Tibial nerve (tissue), 4 donors: ENCODE measurements around the gene NEDD4L. TPM values are rescaled to one million over a fixed set of nuclear protein-coding genes. Genes with fewer than 3 reads are reported as not detected.

Experiments used
- DNase-seq, 2 donors: peaks; one replicate each; pipeline ENCODE4 v3.0.0-alpha.2; 2019; ENCODE audit warnings: low spot score in 2 of 2
- H3K27ac ChIP-seq, 4 donors: fragments of 200-600 bp; sonication (generic) in 3 of 4; one replicate each; pipeline ENCODE4 v1.5.1; 2017 to 2019; ENCODE audit warnings: mild to moderate bottlenecking in 1 of 4
- H3K27me3 ChIP-seq, 2 donors: fragments of 200-600 bp; sonication (generic) in 1 of 2; one replicate each; pipeline versions ENCODE4 v1.5.1 to v1.6.0; 2017 to 2019
- H3K36me3 ChIP-seq, 3 donors: fragments of 200-600 bp; sonication (generic); one replicate each; pipeline ENCODE4 v1.5.1; 2018 to 2019
- H3K4me1 ChIP-seq, 4 donors: fragments of 200-600 bp; sonication (generic) in 3 of 4; one replicate each; pipeline ENCODE4 v1.5.1; 2017 to 2019
- H3K4me3 ChIP-seq, 4 donors: fragments of 200-600 bp; sonication (generic) in 3 of 4; one replicate each; pipeline ENCODE4 v1.5.1; 2017 to 2019; ENCODE audit warnings: mild to moderate bottlenecking in 1 of 4, moderate library complexity in 1 of 4
- H3K9me3 ChIP-seq, 4 donors: fragments of 200-600 bp; sonication (generic) in 3 of 4; one replicate each; pipeline ENCODE4 v1.5.1; 2017 to 2019
- EP300 ChIP-seq, 2 donors: sonication (generic); formaldehyde crosslinking; IDR thresholded peaks; one replicate each; pipeline ENCODE4 v1.6.1; 2017; ENCODE audit warnings: antibody characterized with exemption in 2 of 2, mild to moderate bottlenecking in 1 of 2
- POLR2A ChIP-seq, 2 donors: fragments of 450-650 bp; IDR thresholded peaks; one replicate each; pipeline ENCODE4 v1.6.1; 2017; ENCODE audit warnings: antibody characterized with exemption in 2 of 2, mild to moderate bottlenecking in 2 of 2, moderate library complexity in 2 of 2
- WGBS, 2 donors: methylation state at CpG; one replicate each; pipeline ENCODE4 v1.1.5; 2018; 5-methylcytosine and 5-hydroxymethylcytosine counted together
- total RNA-seq, 4 donors: library from RNA; depleted of rRNA; stranded (reverse); fragments of >200 nt; gene quantifications; one replicate each; pipeline ENCODE4 v1.1.0, GENCODE V29; 2016
- TF ChIP-seq, protein P1 (sequence below), 5 experiments: fragments of 200-600 bp in 3 of 5; fragments of 450-650 bp in 2 of 5; sonication (generic) in 3 of 5; IDR thresholded peaks; one replicate each; pipeline ENCODE4 v1.5.1; 2016 to 2019; ENCODE audit warnings: antibody characterized with exemption in 5 of 5, mild to moderate bottlenecking in 3 of 5, moderate library complexity in 2 of 5

Gene NEDD4L
- total RNA-seq, 4 donors from 2014 or later, result 15.3 to 59.9 (median 26.8) TPM

DNA sequence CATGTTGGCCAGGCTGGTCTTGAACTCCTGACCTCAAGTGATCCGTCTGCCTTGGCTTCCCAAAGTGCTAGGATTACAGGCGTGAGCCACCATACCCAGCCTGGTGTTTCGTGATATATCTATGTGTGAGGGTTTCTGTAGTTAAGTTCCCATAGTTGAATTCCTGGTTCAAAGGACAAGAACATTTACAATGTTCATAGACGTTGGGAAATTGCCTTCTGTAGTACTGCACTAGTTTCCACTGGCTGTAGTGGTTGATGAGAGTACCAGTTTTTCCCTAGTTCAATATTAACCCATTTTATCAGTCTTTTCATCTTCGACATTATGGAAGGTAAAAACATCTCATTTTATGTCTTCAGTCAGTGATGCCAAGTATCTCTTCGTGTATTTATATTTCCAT is 171.0 kb downstream of the NEDD4L start:
- 81 to 82% methylated on average over 6 of the region's 6 CpGs for WGBS, 2 donors

DNA sequence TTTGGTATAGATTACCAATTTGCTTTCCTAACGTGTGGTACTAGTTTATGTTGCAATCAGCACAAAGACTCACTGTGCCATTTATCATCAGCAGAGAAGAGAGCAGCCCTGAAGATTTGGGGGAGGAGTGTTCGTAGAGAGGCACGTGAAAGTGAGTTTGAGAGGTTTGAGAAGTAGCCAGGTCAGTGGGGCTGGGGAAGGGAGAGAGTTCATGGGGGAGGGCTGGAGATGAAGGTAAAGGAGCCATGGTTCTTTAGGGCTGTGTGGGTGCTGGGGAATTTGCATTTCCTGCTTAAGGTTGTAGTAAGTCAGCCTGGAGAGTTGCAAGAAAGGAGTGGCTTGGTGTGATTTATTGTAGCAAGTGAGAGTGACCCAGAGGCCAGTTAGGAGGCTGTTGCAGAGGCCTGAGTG is 172.1 kb downstream of the NEDD4L start:
- 67 to 71% methylated on average over 3 of the region's 3 CpGs for WGBS, 2 donors
- Histone ChIP-seq H3K4me3 (no peak overlapping the region), H3K27me3 (no peaks in the 10 kb centered on the region), H3K36me3 (no peaks in the 10 kb centered on the region), H3K9me3 (no peaks in the 10 kb centered on the region), H3K27ac (no peak overlapping the region), H3K4me1 (peaks cover 0 to 19% (median 0%) of the 10 kb centered on the region in 4 donors)
- DNase-seq, result no peak
- TF ChIP-seq EP300 (IDR thresholded peaks at IDR 0.05), result no peak
- TF ChIP-seq, protein P1, sequence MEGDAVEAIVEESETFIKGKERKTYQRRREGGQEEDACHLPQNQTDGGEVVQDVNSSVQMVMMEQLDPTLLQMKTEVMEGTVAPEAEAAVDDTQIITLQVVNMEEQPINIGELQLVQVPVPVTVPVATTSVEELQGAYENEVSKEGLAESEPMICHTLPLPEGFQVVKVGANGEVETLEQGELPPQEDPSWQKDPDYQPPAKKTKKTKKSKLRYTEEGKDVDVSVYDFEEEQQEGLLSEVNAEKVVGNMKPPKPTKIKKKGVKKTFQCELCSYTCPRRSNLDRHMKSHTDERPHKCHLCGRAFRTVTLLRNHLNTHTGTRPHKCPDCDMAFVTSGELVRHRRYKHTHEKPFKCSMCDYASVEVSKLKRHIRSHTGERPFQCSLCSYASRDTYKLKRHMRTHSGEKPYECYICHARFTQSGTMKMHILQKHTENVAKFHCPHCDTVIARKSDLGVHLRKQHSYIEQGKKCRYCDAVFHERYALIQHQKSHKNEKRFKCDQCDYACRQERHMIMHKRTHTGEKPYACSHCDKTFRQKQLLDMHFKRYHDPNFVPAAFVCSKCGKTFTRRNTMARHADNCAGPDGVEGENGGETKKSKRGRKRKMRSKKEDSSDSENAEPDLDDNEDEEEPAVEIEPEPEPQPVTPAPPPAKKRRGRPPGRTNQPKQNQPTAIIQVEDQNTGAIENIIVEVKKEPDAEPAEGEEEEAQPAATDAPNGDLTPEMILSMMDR (IDR thresholded peaks at IDR 0.05), result no peak
- TF ChIP-seq POLR2A (IDR thresholded peaks at IDR 0.05), result no peak

More for the DNA sequence above, 171.0 kb downstream of the NEDD4L start:
- H3K4me3 ChIP-seq, result no peak overlapping the region
- no peak for TF ChIP-seq POLR2A (IDR thresholded peaks at IDR 0.05)
- TF ChIP-seq, protein P1 (IDR thresholded peaks at IDR 0.05), result no peak
- TF ChIP-seq EP300 (IDR thresholded peaks at IDR 0.05), result no peak
- H3K4me1 ChIP-seq, result peaks cover 0 to 19% (median 0%) of the 10 kb centered on the region in 4 donors
- H3K27me3 ChIP-seq, result no peaks in the 10 kb centered on the region
- no peaks in the 10 kb centered on the region for H3K9me3 ChIP-seq
- no peak for DNase-seq
- H3K27ac ChIP-seq, result no peak overlapping the region
- no peaks in the 10 kb centered on the region for H3K36me3 ChIP-seq

DNA sequence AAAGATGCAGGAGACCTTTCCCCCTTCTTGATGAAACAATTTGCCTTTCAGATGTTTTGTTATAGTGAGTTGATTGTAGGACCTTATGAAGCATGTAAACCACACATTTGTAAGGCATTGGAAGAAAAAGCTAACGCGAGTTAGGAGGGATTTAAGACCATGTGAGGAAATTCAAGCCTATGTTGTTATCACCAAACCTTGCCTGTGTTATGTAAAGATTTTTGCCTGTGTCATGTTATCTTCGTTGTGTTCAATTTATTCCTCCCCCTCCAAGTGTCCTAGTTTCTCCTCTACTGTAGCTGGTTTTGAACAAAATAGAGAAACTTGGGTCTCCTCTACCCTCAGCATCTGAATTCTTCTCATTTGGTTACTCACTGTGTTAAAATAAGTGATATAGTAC is 173.0 kb downstream of the NEDD4L start:
- no peak overlapping the region for H3K27ac ChIP-seq
- 75 to 81% methylated on average over 3 of the region's 3 CpGs for WGBS, 2 donors

DNA sequence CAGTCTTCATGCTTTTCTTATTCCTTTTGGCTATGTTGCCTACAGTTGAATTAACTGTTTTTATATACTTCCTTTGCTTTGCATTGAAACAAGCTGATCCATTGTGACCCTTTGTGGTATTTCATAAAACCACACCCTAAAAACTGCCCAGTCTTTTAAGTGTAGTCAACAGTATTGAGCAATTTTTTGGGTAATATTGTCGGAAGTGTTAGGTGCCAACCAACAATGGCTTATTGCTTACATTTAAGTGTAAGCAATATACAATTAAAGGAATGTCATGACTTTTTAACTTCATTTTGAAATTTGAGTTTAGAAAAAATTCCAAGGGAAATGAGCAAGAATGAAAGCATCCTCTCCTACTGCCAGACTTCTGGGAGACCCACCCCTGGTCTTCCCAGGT is 174.1 kb downstream of the NEDD4L start:
- TF ChIP-seq EP300 (IDR thresholded peaks at IDR 0.05) (no peak), POLR2A (IDR thresholded peaks at IDR 0.05) (no peak)
- TF ChIP-seq, protein P1 (IDR thresholded peaks at IDR 0.05), result no peak
- Histone ChIP-seq H3K4me1 (peaks cover 0 to 28% (median 3%) of the 10 kb centered on the region in 4 donors), H3K36me3 (no peaks in the 10 kb centered on the region), H3K27me3 (no peaks in the 10 kb centered on the region), H3K4me3 (no peak overlapping the region), H3K9me3 (no peaks in the 10 kb centered on the region), H3K27ac (no peak overlapping the region)
- no peak for DNase-seq
- WGBS, 2 donors, result 56 to 58% methylated on average over 1 of the region's 1 CpG

More for the DNA sequence above, 173.0 kb downstream of the NEDD4L start:
- H3K4me3 ChIP-seq, result no peak overlapping the region
- H3K9me3 ChIP-seq, result no peaks in the 10 kb centered on the region
- DNase-seq, result no peak
- TF ChIP-seq EP300 (IDR thresholded peaks at IDR 0.05) (no peak), POLR2A (IDR thresholded peaks at IDR 0.05) (no peak)
- TF ChIP-seq, protein P1 (IDR thresholded peaks at IDR 0.05), result no peak
- peaks cover 0 to 20% (median 0%) of the 10 kb centered on the region in 4 donors for H3K4me1 ChIP-seq
- no peaks in the 10 kb centered on the region for H3K27me3 ChIP-seq
- no peaks in the 10 kb centered on the region for H3K36me3 ChIP-seq

DNA sequence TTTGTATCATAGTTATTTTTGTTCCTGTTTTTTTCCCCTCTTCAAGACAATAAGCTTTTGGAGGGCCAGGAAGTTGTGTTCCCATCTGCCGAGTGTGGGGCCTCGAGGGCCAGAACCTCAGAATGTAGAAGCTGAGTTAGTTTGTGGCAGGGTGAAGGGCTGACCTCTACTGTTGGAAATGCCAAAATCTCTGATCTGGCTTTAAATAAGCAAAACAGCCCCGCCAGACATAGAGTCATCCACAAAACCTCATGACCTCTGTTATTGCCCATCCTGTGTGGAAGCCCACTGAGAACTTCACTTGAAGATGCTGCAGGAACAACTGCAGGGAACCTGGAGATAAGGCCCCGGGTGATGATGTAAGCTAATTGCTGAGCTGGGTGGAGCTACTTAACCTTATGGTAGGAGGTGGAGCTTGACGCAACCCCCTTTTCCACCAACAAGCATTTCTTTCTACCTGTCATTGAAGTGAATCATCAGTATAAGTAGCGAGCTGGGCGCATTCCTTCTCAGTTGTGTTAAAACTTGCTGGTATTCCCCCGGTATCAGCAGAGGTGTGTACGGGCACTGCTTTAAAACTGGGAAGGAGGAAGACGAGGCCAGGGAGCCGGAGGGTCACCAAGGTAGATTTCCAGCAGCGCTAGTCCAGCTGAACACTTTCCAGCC is 177.2 kb downstream of the NEDD4L start:
- H3K4me1 ChIP-seq, result peaks cover 0 to 38% (median 13%) of the 10 kb centered on the region in 4 donors
- no peak for TF ChIP-seq POLR2A (IDR thresholded peaks at IDR 0.05)
- TF ChIP-seq, protein P1 (IDR thresholded peaks at IDR 0.05), result no peak
- no peak for TF ChIP-seq EP300 (IDR thresholded peaks at IDR 0.05)
- no peak overlapping the region for H3K4me3 ChIP-seq
- WGBS, 2 donors, result 83 to 87% methylated on average over 12 of the region's 12 CpGs
- H3K9me3 ChIP-seq, result no peaks in the 10 kb centered on the region
- H3K27ac ChIP-seq, result peak overlapping the region in 1 of 4 donors; percentile 63
- H3K36me3 ChIP-seq, result no peaks in the 10 kb centered on the region
- H3K27me3 ChIP-seq, result no peaks in the 10 kb centered on the region
- DNase-seq, result no peak
